Kidney epithelial cell (primary cell): Measurements from ENCODE around the gene NR1D2. TPM values are rescaled to one million over a fixed set of nuclear protein-coding genes. Genes with fewer than 3 reads are reported as not detected.
A peak's percentile ranks its signal among the peaks of the same experiment; 100 is the strongest.
"Not testable (repeated sequence)": the region's sequence is repeated elsewhere in the genome, so short reads cannot be mapped to it uniquely, and the experiment has no call there.

Source experiments
- DNase-seq: peaks from one replicate; pipeline ENCODE4 v3.0.0-alpha.2; 2010; ENCODE audit warnings: low read depth
- H3K27me3 ChIP-seq: 2 replicates; pipeline ENCODE4 v1.6.0; 2011; ENCODE audit warnings: low read length; ENCODE audit not compliant: control insufficient read depth, insufficient read depth
- H3K36me3 ChIP-seq: 2 replicates; pipeline ENCODE4 v1.5.1; 2011; ENCODE audit warnings: low read length; ENCODE audit not compliant: control insufficient read depth, insufficient read depth
- H3K4me3 ChIP-seq: 2 replicates; pipeline ENCODE4 v1.5.1; 2011; ENCODE audit warnings: low read depth, mild to moderate bottlenecking, control low read depth, low read length
- total RNA-seq: library from RNA; depleted of rRNA; stranded (reverse); fragments of >200 nt; gene quantifications from 2 replicates; pipeline ENCODE4 v1.2.3, GENCODE V29; 2015
- TF ChIP-seq, protein P1 (sequence below): IDR thresholded peaks from 2 replicates; pipeline ENCODE4 v1.5.1; 2011; ENCODE audit warnings: mild to moderate bottlenecking, moderate library complexity, low read length, control low read depth, inconsistent platforms; ENCODE audit not compliant: insufficient read depth, poor library complexity, severe bottlenecking

The NR1D2 gene
- total RNA-seq: 13.6 and 16.1 TPM in 2 replicates

DNA sequence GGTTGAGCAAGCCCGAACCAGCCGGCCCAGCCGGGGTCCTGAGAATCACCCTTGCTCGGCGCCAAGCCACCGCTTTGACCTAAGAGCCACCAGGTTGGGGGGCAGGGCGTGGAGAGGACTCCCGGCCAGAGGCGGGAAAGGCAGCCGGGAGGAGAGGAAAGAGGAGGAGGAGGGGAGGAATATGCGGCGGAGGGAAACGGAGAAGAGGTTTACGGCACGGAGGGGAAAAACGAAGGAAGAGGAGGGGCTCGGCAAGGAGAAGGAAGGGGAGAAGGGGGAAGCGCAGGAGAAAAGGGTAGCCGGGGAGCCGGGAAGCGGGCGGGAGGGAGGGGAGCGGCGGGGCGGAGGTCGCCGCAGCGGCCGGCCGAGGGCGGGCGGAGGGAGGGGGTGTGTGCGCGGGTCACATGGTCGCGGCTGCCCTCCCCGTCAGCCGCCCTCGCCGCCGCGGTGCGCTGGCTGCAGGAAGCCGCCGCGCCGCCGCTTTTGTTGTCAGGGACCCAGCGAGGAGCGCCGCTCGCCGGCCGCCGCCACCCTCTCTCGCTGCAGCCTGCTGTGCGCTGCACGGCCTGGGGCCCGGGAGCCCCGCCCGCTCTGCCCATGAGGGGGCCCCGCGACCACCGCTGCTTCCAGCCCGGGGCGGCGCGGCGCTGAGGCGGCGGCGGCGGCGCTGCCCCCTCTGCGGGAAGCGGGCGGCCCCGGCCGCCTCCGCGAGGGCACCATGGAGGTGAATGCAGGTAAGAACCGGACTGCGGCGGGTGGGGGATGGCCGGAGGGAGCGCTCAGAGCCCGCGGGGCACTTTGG is at the start of gene NR1D2:
NR1D2 (plus strand) TSS at position 426 of the 802 bp plus-strand sequence; CDS start at position 719, 293 bp downstream.
- no peaks in the 10 kb centered on the region for H3K36me3 ChIP-seq
- H3K27me3 ChIP-seq: no peaks in the 10 kb centered on the region
- TF ChIP-seq, protein P1, sequence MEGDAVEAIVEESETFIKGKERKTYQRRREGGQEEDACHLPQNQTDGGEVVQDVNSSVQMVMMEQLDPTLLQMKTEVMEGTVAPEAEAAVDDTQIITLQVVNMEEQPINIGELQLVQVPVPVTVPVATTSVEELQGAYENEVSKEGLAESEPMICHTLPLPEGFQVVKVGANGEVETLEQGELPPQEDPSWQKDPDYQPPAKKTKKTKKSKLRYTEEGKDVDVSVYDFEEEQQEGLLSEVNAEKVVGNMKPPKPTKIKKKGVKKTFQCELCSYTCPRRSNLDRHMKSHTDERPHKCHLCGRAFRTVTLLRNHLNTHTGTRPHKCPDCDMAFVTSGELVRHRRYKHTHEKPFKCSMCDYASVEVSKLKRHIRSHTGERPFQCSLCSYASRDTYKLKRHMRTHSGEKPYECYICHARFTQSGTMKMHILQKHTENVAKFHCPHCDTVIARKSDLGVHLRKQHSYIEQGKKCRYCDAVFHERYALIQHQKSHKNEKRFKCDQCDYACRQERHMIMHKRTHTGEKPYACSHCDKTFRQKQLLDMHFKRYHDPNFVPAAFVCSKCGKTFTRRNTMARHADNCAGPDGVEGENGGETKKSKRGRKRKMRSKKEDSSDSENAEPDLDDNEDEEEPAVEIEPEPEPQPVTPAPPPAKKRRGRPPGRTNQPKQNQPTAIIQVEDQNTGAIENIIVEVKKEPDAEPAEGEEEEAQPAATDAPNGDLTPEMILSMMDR: no peak
- DNase-seq: no peak
- H3K4me3 ChIP-seq: peak within 1 kb of the TSS; percentile 87

- DNase-seq: no peak
- H3K4me3 ChIP-seq: no peak overlapping the region
- H3K27me3 ChIP-seq: no peaks in the 10 kb centered on the region
- H3K36me3 ChIP-seq: peaks cover 3% of the 10 kb centered on the region
- TF ChIP-seq, protein P1: no peak
Measured at GRCh38 chr3:23900744-23901143, 44.3 kb upstream of the NR1D2 start.

- Histone ChIP-seq H3K27me3 (no peaks in the 10 kb centered on the region), H3K36me3 (no peaks in the 10 kb centered on the region), H3K4me3 (no peak overlapping the region)
- no peak for DNase-seq
- TF ChIP-seq, protein P1: no peak
Measured at GRCh38 chr3:23904545-23904944, 40.5 kb upstream of the NR1D2 start.

- Histone ChIP-seq H3K27me3 (no peaks in the 10 kb centered on the region), H3K4me3 (no peak overlapping the region), H3K36me3 (no peaks in the 10 kb centered on the region)
- DNase-seq: no peak
- TF ChIP-seq, protein P1: no peak
Measured at GRCh38 chr3:23909341-23909740, 35.7 kb upstream of the NR1D2 start.

- no peak for DNase-seq
- Histone ChIP-seq H3K36me3 (no peaks in the 10 kb centered on the region), H3K27me3 (no peaks in the 10 kb centered on the region), H3K4me3 (no peak overlapping the region)
- TF ChIP-seq, protein P1: no peak
Measured at GRCh38 chr3:23911397-23911796, 33.7 kb upstream of the NR1D2 start.

- H3K36me3 ChIP-seq, H3K4me3 ChIP-seq, H3K27me3 ChIP-seq, DNase-seq: not testable (repeated sequence)
Measured at GRCh38 chr3:23912335-23912734, 32.8 kb upstream of the NR1D2 start.
